ENCODE results near the gene AGAP1. TPM values are rescaled to one million over a fixed set of nuclear protein-coding genes. Genes with fewer than 3 reads are reported as not detected.

The AGAP1 gene
- total RNA-seq, 1 donor from 2014 or later = 39.4 TPM

DNA sequence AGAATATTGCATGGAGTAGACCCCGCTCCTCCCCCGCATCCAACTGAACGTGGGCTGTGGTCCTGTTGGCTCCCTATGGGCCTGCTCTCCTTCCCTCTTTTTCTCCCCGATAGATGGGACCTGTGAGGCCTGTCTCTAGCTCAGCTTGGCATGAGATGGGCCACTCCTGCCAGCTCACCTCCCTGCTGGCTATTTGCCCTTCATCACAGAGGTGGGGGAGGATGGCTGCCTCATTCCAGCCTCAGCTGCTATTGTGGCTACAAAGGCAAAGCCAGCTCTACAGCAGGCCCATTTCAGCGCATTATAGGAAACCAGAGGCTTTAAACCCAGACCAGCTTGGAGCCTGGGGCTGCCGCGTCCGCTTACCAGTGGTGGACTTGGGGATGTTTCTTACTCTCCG lies 360.4 kb downstream of the AGAP1 start:
- Histone ChIP-seq H3K79me2 (ENCODE audit: insufficient read depth, low read length) (no peaks in the 10 kb centered on the region), H3K27ac (ENCODE audit: low read depth, low read length) (no peak overlapping the region), H3K9ac (ENCODE audit: low read length) (no peak overlapping the region), H3K4me3 (ENCODE audit: insufficient read depth, low read depth, low read length) (no peak overlapping the region), H3K36me3 (ENCODE audit: insufficient read depth, low read length) (no peaks in the 10 kb centered on the region), H3K4me2 (ENCODE audit: low read length) (no peak overlapping the region), H3K4me1 (ENCODE audit: insufficient read depth, low read length) (no peaks in the 10 kb centered on the region), H2AFZ (ENCODE audit: low read depth, low read length) (no peak overlapping the region), H3K27me3 (ENCODE audit: insufficient read depth, low read length) (no peaks in the 10 kb centered on the region), H3K9me3 (ENCODE audit: insufficient read depth, low read depth, low read length) (no peaks in the 10 kb centered on the region), H4K20me1 (ENCODE audit: insufficient read depth, low read length) (no peaks in the 10 kb centered on the region)
- H3K27me3 Mint-ChIP-seq (ENCODE audit: low read depth, unreplicated experiment) = no peaks in the 10 kb centered on the region
- H3K27ac Mint-ChIP-seq (ENCODE audit: unreplicated experiment) = no peak overlapping the region
- no peak for DNase-seq (ENCODE audit: low read depth)
- TF ChIP-seq CTCF (IDR thresholded peaks at IDR 0.05; ENCODE audit: insufficient read depth, low read depth, low read length) (no peak), EZH2 (IDR thresholded peaks at IDR 0.05; ENCODE audit: insufficient read depth, low read length) (no peak)
- H3K9me3 Mint-ChIP-seq (ENCODE audit: unreplicated experiment) = no peaks in the 10 kb centered on the region
- no peak for FAIRE-seq
- H3K4me3 Mint-ChIP-seq (ENCODE audit: unreplicated experiment) = no peak overlapping the region
- peaks cover 5% of the 10 kb centered on the region for H3K4me1 Mint-ChIP-seq (ENCODE audit: low read depth, unreplicated experiment)
- peaks cover 15% of the 10 kb centered on the region for H3K36me3 Mint-ChIP-seq (ENCODE audit: low read depth, unreplicated experiment)

GRCh38 chr2:235855011-235855410 lies 361.2 kb downstream of the AGAP1 start:
- H3K4me1 Mint-ChIP-seq (ENCODE audit: low read depth, unreplicated experiment) = peaks cover 10% of the 10 kb centered on the region
- no peaks in the 10 kb centered on the region for H3K27me3 ChIP-seq (ENCODE audit: insufficient read depth, low read length)
- H3K9ac ChIP-seq (ENCODE audit: low read length) = no peak overlapping the region
- FAIRE-seq (no peak), DNase-seq (ENCODE audit: low read depth) (no peak)
- no peak overlapping the region for H3K27ac ChIP-seq (ENCODE audit: low read depth, low read length)
- no peak overlapping the region for H3K4me2 ChIP-seq (ENCODE audit: low read length)
- TF ChIP-seq CTCF (IDR thresholded peaks at IDR 0.05; ENCODE audit: insufficient read depth, low read depth, low read length) (no peak), EZH2 (IDR thresholded peaks at IDR 0.05; ENCODE audit: insufficient read depth, low read length) (no peak)
- H3K36me3 ChIP-seq (ENCODE audit: insufficient read depth, low read length) = no peaks in the 10 kb centered on the region
- H3K4me3 ChIP-seq (ENCODE audit: insufficient read depth, low read depth, low read length) = no peak overlapping the region
- H3K9me3 ChIP-seq (ENCODE audit: insufficient read depth, low read depth, low read length) = no peaks in the 10 kb centered on the region
- H3K27ac Mint-ChIP-seq (ENCODE audit: unreplicated experiment) = no peak overlapping the region
- peaks cover 15% of the 10 kb centered on the region for H3K36me3 Mint-ChIP-seq (ENCODE audit: low read depth, unreplicated experiment)
- no peaks in the 10 kb centered on the region for H3K79me2 ChIP-seq (ENCODE audit: insufficient read depth, low read length)
- no peaks in the 10 kb centered on the region for H4K20me1 ChIP-seq (ENCODE audit: insufficient read depth, low read length)
- H2AFZ ChIP-seq (ENCODE audit: low read depth, low read length) = no peak overlapping the region
- H3K9me3 Mint-ChIP-seq (ENCODE audit: unreplicated experiment) = no peaks in the 10 kb centered on the region
- no peaks in the 10 kb centered on the region for H3K27me3 Mint-ChIP-seq (ENCODE audit: low read depth, unreplicated experiment)
- no peak overlapping the region for H3K4me3 Mint-ChIP-seq (ENCODE audit: unreplicated experiment)
- no peaks in the 10 kb centered on the region for H3K4me1 ChIP-seq (ENCODE audit: insufficient read depth, low read length)

GRCh38 chr2:235856151-235856854 lies 362.5 kb downstream of the AGAP1 start:
- H3K4me2 ChIP-seq (ENCODE audit: low read length) = no peak overlapping the region
- no peak overlapping the region for H3K4me3 ChIP-seq (ENCODE audit: insufficient read depth, low read depth, low read length)
- no peak for FAIRE-seq
- no peaks in the 10 kb centered on the region for H3K9me3 ChIP-seq (ENCODE audit: insufficient read depth, low read depth, low read length)
- DNase-seq (ENCODE audit: low read depth) = no peak
- H3K4me1 ChIP-seq (ENCODE audit: insufficient read depth, low read length) = no peaks in the 10 kb centered on the region
- TF ChIP-seq CTCF (IDR thresholded peaks at IDR 0.05; ENCODE audit: insufficient read depth, low read depth, low read length) (no peak), EZH2 (IDR thresholded peaks at IDR 0.05; ENCODE audit: insufficient read depth, low read length) (no peak)
- no peaks in the 10 kb centered on the region for H3K36me3 ChIP-seq (ENCODE audit: insufficient read depth, low read length)
- peaks cover 8% of the 10 kb centered on the region for H3K36me3 Mint-ChIP-seq (ENCODE audit: low read depth, unreplicated experiment)
- H3K27me3 Mint-ChIP-seq (ENCODE audit: low read depth, unreplicated experiment) = no peaks in the 10 kb centered on the region
- no peaks in the 10 kb centered on the region for H3K79me2 ChIP-seq (ENCODE audit: insufficient read depth, low read length)
- H3K9ac ChIP-seq (ENCODE audit: low read length) = no peak overlapping the region
- no peak overlapping the region for H3K27ac Mint-ChIP-seq (ENCODE audit: unreplicated experiment)
- H2AFZ ChIP-seq (ENCODE audit: low read depth, low read length) = no peak overlapping the region
- H4K20me1 ChIP-seq (ENCODE audit: insufficient read depth, low read length) = no peaks in the 10 kb centered on the region
- no peak overlapping the region for H3K4me3 Mint-ChIP-seq (ENCODE audit: unreplicated experiment)
- no peaks in the 10 kb centered on the region for H3K9me3 Mint-ChIP-seq (ENCODE audit: unreplicated experiment)
- no peaks in the 10 kb centered on the region for H3K27me3 ChIP-seq (ENCODE audit: insufficient read depth, low read length)
- peaks cover 20% of the 10 kb centered on the region for H3K4me1 Mint-ChIP-seq (ENCODE audit: low read depth, unreplicated experiment)
- no peak overlapping the region for H3K27ac ChIP-seq (ENCODE audit: low read depth, low read length)
